MCF 10A (cell line): ENCODE data around the gene UCHL3. TPM values are rescaled to one million over a fixed set of nuclear protein-coding genes. Genes with fewer than 3 reads are reported as not detected.

ENCODE experiments used
- BruUV-seq: library from RNA; stranded (reverse); fragments of 400-500 nt; replicated peaks from 2 replicates; lab custom pipeline; 2021; lab: Mats Ljungman, UMichigan
- CTCF ChIA-PET: fragments of 300-600 bp; sonication (Branson Sonifier 250); formaldehyde crosslinking; extraction: SDS; loops from one replicate; lab custom pipeline; 2021; ENCODE audit warnings: antibody characterized with exemption, inconsistent platforms; lab: Yijun Ruan, JAX
- POLR2A ChIA-PET: fragments of 300-600, 350-650 bp; sonication (Branson Sonifier 250); formaldehyde crosslinking; extraction: SDS; loops from one replicate; lab custom pipeline; 2020; ENCODE audit warnings: antibody characterized with exemption, inconsistent platforms; lab: Yijun Ruan, JAX
- DNase-seq: peaks from one replicate; pipeline ENCODE4 v3.0.0-alpha.2; 2018; ENCODE audit not compliant: unreplicated experiment
- H3K27ac Mint-ChIP-seq: one replicate; pipeline ENCODE4 v1.8.0; 2022; ENCODE audit warnings: mild to moderate bottlenecking, low read depth, mixed read lengths; ENCODE audit not compliant: unreplicated experiment
- H3K27me3 Mint-ChIP-seq: one replicate; pipeline ENCODE4 v1.8.0; 2022; ENCODE audit warnings: mixed read lengths; ENCODE audit not compliant: insufficient read depth, unreplicated experiment
- H3K36me3 Mint-ChIP-seq: one replicate; pipeline ENCODE4 v1.8.0; 2022; ENCODE audit warnings: mild to moderate bottlenecking, moderate library complexity, mixed read lengths; ENCODE audit not compliant: insufficient read depth, unreplicated experiment
- H3K4me1 Mint-ChIP-seq: one replicate; pipeline ENCODE4 v1.8.0; 2022; ENCODE audit warnings: mixed read lengths; ENCODE audit not compliant: insufficient read depth, unreplicated experiment
- H3K4me3 Mint-ChIP-seq: one replicate; pipeline ENCODE4 v1.8.0; 2022; ENCODE audit warnings: mild to moderate bottlenecking, moderate library complexity, mixed read lengths; ENCODE audit not compliant: unreplicated experiment
- H3K9me3 Mint-ChIP-seq: one replicate; pipeline ENCODE4 v1.8.0; 2022; ENCODE audit warnings: mixed read lengths; ENCODE audit not compliant: unreplicated experiment
- CTCF ChIP-seq: fragments of 200-600 bp; IDR thresholded peaks from one replicate; pipeline ENCODE4 v1.8.0; 2022; ENCODE audit warnings: antibody characterized with exemption, mild to moderate bottlenecking; ENCODE audit not compliant: unreplicated experiment
- intact Hi-C: fragments of 100-400 bp; cut with micrococcal nuclease; formaldehyde crosslinking; loops from 2 replicates; pipeline ENCODE4 v1.14.1; 2022
- total RNA-seq: library from RNA; stranded (reverse); gene quantifications from 2 replicates; pipeline ENCODE4 v1.2.3, GENCODE V29; 2022

Gene UCHL3
- total RNA-seq, 1 experiment from 2014 or later = 79.3 TPM

GRCh38 chr13:75617230-75617629, 67.6 kb downstream of the UCHL3 start:
- H3K36me3 Mint-ChIP-seq = peaks cover 23% of the 10 kb centered on the region
- no peaks in the 10 kb centered on the region for H3K27me3 Mint-ChIP-seq
- no TSS peak for BruUV-seq
- CTCF ChIA-PET = interaction anchor here (0.8 kb wide), 1 partner anchor 8 kb away, joined by 3 read pairs; no protein-coding TSS in a partner anchor
- H3K9me3 Mint-ChIP-seq = no peaks in the 10 kb centered on the region
- intact Hi-C loops = no loop called here
- H3K27ac Mint-ChIP-seq = no peak overlapping the region
- no peak for DNase-seq
- POLR2A ChIA-PET = interaction anchor here (1.1 kb wide), 1 partner anchor 14 kb away, joined by 3 read pairs; no protein-coding TSS in a partner anchor
- no peaks in the 10 kb centered on the region for H3K4me1 Mint-ChIP-seq
- no peak overlapping the region for H3K4me3 Mint-ChIP-seq
- TF ChIP-seq CTCF = no peak

- Mint-ChIP-seq H3K36me3 (peaks cover 23% of the 10 kb centered on the region), H3K4me3 (no peak overlapping the region), H3K4me1 (no peaks in the 10 kb centered on the region), H3K9me3 (no peaks in the 10 kb centered on the region), H3K27ac (no peak overlapping the region), H3K27me3 (no peaks in the 10 kb centered on the region)
- intact Hi-C loops = no loop called here
- CTCF ChIA-PET = interaction anchor here (0.6 kb wide), 1 partner anchor 853 kb away, joined by 4 read pairs; no protein-coding TSS in a partner anchor
- no peak for DNase-seq
- POLR2A ChIA-PET = interaction anchor here (1.1 kb wide), 1 partner anchor 15 kb away, joined by 3 read pairs; no protein-coding TSS in a partner anchor
- no peak for TF ChIP-seq CTCF
- no TSS peak for BruUV-seq
Observed at GRCh38 chr13:75618308-75618707, 68.7 kb downstream of the UCHL3 start.

- ChIA-PET POLR2A (interaction anchor here (0.7 kb wide), 1 partner anchor 301 kb away, joined by 3 read pairs; no protein-coding TSS in a partner anchor), CTCF (no interaction called here)
- Mint-ChIP-seq H3K27ac (no peak overlapping the region), H3K4me3 (no peak overlapping the region), H3K27me3 (no peaks in the 10 kb centered on the region), H3K4me1 (no peaks in the 10 kb centered on the region), H3K36me3 (peaks cover 31% of the 10 kb centered on the region), H3K9me3 (no peaks in the 10 kb centered on the region)
- BruUV-seq = no TSS peak
- intact Hi-C loops = no loop called here
- DNase-seq = no peak
- TF ChIP-seq CTCF = no peak
Observed at GRCh38 chr13:75620020-75620419, 70.4 kb downstream of the UCHL3 start.

- no peak overlapping the region for H3K27ac Mint-ChIP-seq
- no peaks in the 10 kb centered on the region for H3K4me1 Mint-ChIP-seq
- intact Hi-C loops = no loop called here
Observed at GRCh38 chr13:75621147-75621546, 71.6 kb downstream of the UCHL3 start.

More at GRCh38 chr13:75621147-75621546, 71.6 kb downstream of the UCHL3 start:
- no peak for TF ChIP-seq CTCF
- peaks cover 36% of the 10 kb centered on the region for H3K36me3 Mint-ChIP-seq
- DNase-seq = no peak
- BruUV-seq = no TSS peak
- no peaks in the 10 kb centered on the region for H3K27me3 Mint-ChIP-seq
- H3K4me3 Mint-ChIP-seq = no peak overlapping the region
- no peaks in the 10 kb centered on the region for H3K9me3 Mint-ChIP-seq
- POLR2A ChIA-PET = interaction anchor here (0.6 kb wide), 1 partner anchor 13 kb away, joined by 3 read pairs; no protein-coding TSS in a partner anchor
- CTCF ChIA-PET = no interaction called here
